ENCODE data around the gene KIF3A.

GRCh38 chr5:132653716-132654115 lies 83.6 kb downstream of the KIF3A start:
- TF ChIP-seq CTCF (conservative IDR thresholded peaks at IDR 0.05) (no peak), EZH2 (IDR thresholded peaks at IDR 0.05; ENCODE audit: low read depth) (no peak)

Measured in PC-9 (cell line).